Colonic mucosa (tissue), 4 donors: ENCODE measurements around the gene MYH1. TPM values are rescaled to one million over a fixed set of nuclear protein-coding genes. Genes with fewer than 3 reads are reported as not detected.

ENCODE experiments used
- DNase-seq: peaks from one replicate; pipeline ENCODE4 v3.0.0-alpha.2; 2020
- H3K27ac ChIP-seq: fragments of 200-600 bp; one replicate; pipeline ENCODE4 v1.8.0; 2021
- H3K27me3 ChIP-seq: fragments of 200-600 bp; one replicate; pipeline ENCODE4 v1.8.0; 2021
- H3K36me3 ChIP-seq: fragments of 200-600 bp; one replicate; pipeline ENCODE4 v1.8.0; 2021
- H3K4me1 ChIP-seq: fragments of 200-600 bp; one replicate; pipeline ENCODE4 v1.8.0; 2021; ENCODE audit warnings: mild to moderate bottlenecking
- H3K4me3 ChIP-seq: fragments of 200-600 bp; one replicate; pipeline ENCODE4 v1.8.0; 2021
- H3K9ac ChIP-seq, 2 donors: one replicate each; pipeline ENCODE4 v1.7.0; 2013; ENCODE audit warnings: control low read depth in 2 of 2, low read depth in 2 of 2, low read length in 2 of 2
- H3K9me3 ChIP-seq: fragments of 200-600 bp; one replicate; pipeline ENCODE4 v1.8.0; 2021
- CTCF ChIP-seq: fragments of 200-600 bp; IDR thresholded peaks from one replicate; pipeline ENCODE4 v1.8.0; 2022; ENCODE audit warnings: antibody characterized with exemption, mild to moderate bottlenecking
- intact Hi-C: fragments of 100-400 bp; cut with DNase I; formaldehyde crosslinking; loops from one replicate; pipeline ENCODE4 v1.14.1; 2022
- total RNA-seq, 2 donors: library from RNA; stranded (reverse); fragmentation: NEBNext Ultra II Directional in 1 of 2; extraction: Animal tissue kit (Norgen Biotek cat#: 25700) in 1 of 2; gene quantifications; one replicate each; pipeline ENCODE4 v1.2.1, GENCODE V29; 2021
- donor health status: healthy.
- donor health status: DM: no; HTN: no; CAD: no.
- donor health status: DM: no; HTN: no; CAD: no.

MYH1 gene
- total RNA-seq, 2 donors from 2014 or later, result not detected

- Histone ChIP-seq H3K27ac (no peak overlapping the region), H3K27me3 (no peaks in the 10 kb centered on the region), H3K4me3 (no peak overlapping the region), H3K4me1 (no peaks in the 10 kb centered on the region), H3K9me3 (no peaks in the 10 kb centered on the region), H3K36me3 (no peaks in the 10 kb centered on the region), H3K9ac (no peak overlapping the region)
- no peak for DNase-seq
- no peak for TF ChIP-seq CTCF
- intact Hi-C loops, result no loop called here
These were observed 4.9 kb downstream of the MYH1 start for GRCh38 chr17:10513299-10514067.

GRCh38 chr17:10512856-10513255 is 5.5 kb downstream of the MYH1 start:
- no peak for DNase-seq
- Histone ChIP-seq H3K27me3 (no peaks in the 10 kb centered on the region), H3K4me3 (no peak overlapping the region), H3K9ac (no peak overlapping the region), H3K36me3 (no peaks in the 10 kb centered on the region), H3K9me3 (no peaks in the 10 kb centered on the region), H3K4me1 (no peaks in the 10 kb centered on the region), H3K27ac (no peak overlapping the region)
- TF ChIP-seq CTCF, result no peak
- intact Hi-C loops, result no loop called here

DNA sequence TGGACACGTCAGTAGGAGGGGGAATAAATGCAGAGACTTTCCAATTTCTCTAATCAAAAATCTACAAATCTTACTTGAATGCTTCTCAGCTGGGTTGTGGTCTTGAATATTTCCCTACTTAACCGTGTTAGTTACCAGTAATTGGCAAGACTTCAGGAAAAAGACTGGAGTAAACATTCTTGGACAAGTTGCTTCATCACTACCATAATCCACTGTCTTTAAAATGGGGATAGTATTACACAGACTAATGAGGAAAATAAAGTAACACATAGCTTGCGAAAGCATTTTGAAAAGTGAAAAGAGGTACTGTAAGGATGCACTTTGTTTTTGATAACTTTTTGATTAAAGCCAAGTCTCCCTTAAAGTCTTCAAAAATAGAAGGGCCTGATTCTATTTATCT is 18.4 kb downstream of the MYH1 start:
- intact Hi-C loops, result no loop called here
- no peaks in the 10 kb centered on the region for H3K36me3 ChIP-seq
- H3K4me1 ChIP-seq, result no peaks in the 10 kb centered on the region
- H3K27ac ChIP-seq, result no peak overlapping the region
- H3K9ac ChIP-seq, result no peak overlapping the region
- H3K9me3 ChIP-seq, result no peaks in the 10 kb centered on the region
- TF ChIP-seq CTCF, result no peak
- no peaks in the 10 kb centered on the region for H3K27me3 ChIP-seq
- no peak overlapping the region for H3K4me3 ChIP-seq
- DNase-seq, result no peak

DNA sequence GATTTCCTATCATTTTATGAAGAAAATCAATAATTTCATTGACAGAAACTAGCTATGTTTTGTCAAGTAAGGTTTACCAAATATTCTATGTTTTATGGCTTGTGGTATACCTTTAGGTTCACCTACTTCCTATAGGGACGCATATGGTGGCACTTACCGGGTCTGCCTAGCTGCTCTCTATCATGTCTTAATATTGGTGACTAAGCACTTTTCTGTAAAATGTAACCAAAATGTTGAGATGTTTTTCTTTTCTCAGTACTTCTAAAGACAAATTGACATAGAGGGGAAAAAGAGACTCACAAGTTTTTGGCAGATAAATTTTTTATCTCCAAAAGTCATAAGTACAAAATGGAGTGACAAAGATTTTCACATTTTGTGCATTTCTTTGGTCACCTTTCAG is 26.3 kb downstream of the MYH1 start:
- TF ChIP-seq CTCF, result no peak
- intact Hi-C loops, result no loop called here
- DNase-seq, result no peak

DNA sequence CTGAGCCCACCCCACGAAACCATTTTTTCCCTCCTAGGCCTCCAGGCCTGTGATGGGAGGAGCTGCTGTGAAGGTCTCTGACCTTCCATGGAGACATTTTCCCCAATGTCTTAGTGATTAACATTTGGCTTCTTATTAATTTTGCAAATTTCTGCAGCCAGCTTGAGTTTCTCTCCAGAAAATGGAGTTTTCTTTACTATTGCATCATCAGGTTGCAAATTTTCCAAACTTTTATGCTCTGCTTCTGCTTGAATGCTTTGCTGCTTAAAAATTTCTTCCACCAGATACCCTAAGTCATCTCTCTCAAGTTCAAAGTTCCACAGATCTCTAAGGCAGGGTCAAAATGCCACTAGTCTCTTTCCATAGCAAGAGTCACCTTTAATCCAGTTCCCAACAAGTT is 36.1 kb downstream of the MYH1 start:
- no peak overlapping the region for H3K9ac ChIP-seq
- intact Hi-C loops, result no loop called here
- no peak for DNase-seq
- H3K4me3 ChIP-seq, result no peak overlapping the region
- no peaks in the 10 kb centered on the region for H3K36me3 ChIP-seq
- no peak for TF ChIP-seq CTCF
- H3K4me1 ChIP-seq, result no peaks in the 10 kb centered on the region
- H3K9me3 ChIP-seq, result no peaks in the 10 kb centered on the region
- H3K27ac ChIP-seq, result no peak overlapping the region
- no peaks in the 10 kb centered on the region for H3K27me3 ChIP-seq

More for the DNA sequence above, 26.3 kb downstream of the MYH1 start:
- H3K27me3 ChIP-seq, result no peaks in the 10 kb centered on the region
- no peak overlapping the region for H3K4me3 ChIP-seq
- no peak overlapping the region for H3K9ac ChIP-seq
- H3K4me1 ChIP-seq, result no peaks in the 10 kb centered on the region
- H3K9me3 ChIP-seq, result no peaks in the 10 kb centered on the region
- H3K36me3 ChIP-seq, result no peaks in the 10 kb centered on the region
- no peak overlapping the region for H3K27ac ChIP-seq
